ENCODE data around the gene GALNTL6.
"Not testable (repeated sequence)": the region's sequence is repeated elsewhere in the genome, so short reads cannot be mapped to it uniquely, and the experiment has no call there.

GALNTL6 gene

DNA sequence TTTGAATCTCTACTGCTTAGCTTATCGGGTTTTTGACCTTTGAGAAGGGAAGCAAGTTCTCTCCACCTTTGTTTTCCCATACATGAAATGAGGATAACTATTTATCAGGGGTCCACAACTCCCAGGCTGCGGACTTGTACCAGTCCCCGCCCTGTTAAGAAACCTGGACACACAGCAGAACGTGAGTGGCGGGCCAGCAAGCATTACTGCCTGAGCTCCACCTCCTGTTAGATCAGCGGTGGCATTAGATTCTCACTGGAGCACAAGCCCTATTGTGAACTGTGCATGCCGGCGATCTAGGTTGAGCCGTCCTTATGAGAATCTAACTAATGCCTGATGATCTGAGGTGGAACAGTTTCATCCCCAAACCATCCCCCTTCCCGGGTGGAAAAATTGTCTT, 579.5 kb downstream of the GALNTL6 start:
- DNase-seq (ENCODE audit: low read depth): no peak

DNA sequence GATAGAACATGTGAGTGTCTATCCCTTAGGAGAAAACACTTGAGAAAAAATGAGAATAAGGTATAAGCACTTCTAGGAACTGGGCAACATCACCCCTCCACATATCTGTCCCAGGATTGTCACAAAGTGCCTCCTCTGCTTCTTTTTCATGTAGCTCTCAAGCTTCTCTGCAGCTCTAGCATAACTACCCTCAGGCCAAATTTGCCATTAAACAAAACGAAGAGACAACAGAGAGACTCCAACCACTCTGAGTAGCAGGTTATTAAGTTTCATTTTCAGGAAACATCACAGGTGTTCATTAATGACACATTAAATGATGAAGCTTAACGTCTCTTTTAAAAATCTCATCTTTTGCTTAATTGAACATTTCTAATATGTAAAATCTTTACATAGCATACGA, 580.0 kb downstream of the GALNTL6 start:
- no peak for DNase-seq (ENCODE audit: low read depth)

GRCh38 chr4:172404676-172405075, 591.5 kb downstream of the GALNTL6 start:
- no peak for DNase-seq (ENCODE audit: low read depth)

GRCh38 chr4:172410363-172410762, 597.2 kb downstream of the GALNTL6 start:
- peak; percentile 8 for DNase-seq (ENCODE audit: low read depth)

DNA sequence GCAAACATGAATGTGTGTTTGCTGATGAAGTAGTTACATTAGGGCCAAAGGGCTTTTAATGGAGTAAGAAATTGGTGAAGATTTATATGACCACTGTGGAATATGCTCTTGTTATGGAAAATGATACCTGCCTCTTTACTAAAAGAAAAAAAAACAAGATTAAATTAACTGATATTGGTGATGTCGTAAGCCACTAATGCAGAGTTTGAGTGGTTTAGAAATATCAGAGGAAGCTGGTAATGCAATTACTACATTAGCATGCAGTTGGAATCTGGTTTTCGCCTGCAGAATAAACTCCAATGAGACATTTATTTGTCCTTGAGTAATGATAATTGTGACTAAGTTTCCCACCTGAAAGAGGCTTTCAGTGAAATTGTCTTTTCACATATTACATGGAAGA, 597.9 kb downstream of the GALNTL6 start:
- DNase-seq (ENCODE audit: low read depth): no peak

DNA sequence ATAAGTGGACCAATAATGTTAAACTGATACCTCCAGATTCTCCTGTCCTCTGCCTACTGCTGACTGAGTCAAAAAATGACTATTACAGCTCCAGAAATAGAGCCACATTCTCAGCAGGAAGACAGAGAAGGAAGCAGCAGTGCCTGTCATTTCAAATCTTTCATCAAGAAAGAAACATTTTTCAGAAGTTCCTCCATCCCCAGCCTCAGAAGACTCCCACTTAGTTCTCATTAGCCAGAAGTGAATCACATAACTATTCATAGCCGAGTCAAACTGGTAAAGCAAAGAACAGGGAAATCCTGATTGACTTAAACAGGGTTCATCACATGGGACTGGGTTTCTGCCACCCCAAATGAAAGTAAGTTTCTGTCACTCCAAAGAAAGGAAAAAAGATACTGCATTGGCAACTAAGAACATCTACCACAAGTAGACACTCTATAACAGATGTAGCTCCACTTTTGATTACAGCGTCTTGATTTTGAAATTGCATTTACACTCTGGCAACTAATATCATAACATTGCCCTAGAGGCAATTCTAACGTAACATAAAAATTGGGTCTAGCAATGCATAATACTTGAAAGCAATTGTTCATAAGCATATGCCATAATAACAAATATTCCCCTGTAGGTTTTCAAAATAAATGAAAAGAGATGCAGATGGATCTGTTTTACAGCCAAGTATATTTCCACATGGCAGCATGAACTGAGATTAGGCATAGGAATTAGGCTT, 599.8 kb downstream of the GALNTL6 start:
- no peak for DNase-seq (ENCODE audit: low read depth)

- DNase-seq (ENCODE audit: low read depth): not testable (repeated sequence)
Observed at GRCh38 chr4:172428979-172429378, 615.8 kb downstream of the GALNTL6 start.

- DNase-seq (ENCODE audit: low read depth): no peak
Observed at GRCh38 chr4:172480471-172480870, 667.3 kb downstream of the GALNTL6 start.

DNA sequence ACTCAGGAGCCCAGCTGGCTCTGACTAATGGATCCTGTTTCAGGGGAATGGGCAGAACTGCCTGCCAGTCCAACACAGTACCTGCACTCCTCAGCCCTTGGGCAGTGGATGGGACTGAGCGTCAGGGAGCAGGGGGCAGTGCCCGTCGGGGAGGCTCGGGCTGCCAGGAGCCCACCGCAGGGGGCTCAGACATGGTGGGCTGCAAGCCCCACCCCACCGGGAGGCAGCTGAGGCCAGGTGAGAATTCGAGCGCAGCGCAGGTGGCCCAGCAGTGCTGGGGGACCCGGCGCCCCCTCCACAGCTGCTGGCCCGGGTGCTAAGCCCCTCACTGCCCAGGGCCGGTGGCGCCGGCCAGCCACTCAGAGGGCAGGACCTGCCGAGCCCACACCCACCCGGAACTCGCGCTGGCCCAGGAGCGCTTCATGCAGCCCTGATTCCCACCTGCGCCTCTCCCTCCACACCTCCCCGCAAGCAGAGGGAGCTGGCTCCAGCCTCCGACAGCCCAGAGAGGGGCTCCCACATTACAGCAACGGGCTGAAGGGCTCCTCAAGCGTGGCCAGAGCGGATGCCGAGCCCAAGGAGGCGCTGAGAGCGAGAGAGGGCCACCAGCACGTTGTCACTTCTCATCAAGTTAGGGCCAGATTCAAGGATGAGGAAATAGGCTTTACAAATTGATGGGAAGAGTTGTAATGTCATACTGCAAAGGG, 668.8 kb downstream of the GALNTL6 start:
- DNase-seq (ENCODE audit: low read depth): no peak

- no peak for DNase-seq (ENCODE audit: low read depth)
Observed at GRCh38 chr4:172485007-172485406, 671.8 kb downstream of the GALNTL6 start.

GRCh38 chr4:172486531-172486930, 673.3 kb downstream of the GALNTL6 start:
- DNase-seq (ENCODE audit: low read depth): no peak

GRCh38 chr4:172489861-172490260, 676.7 kb downstream of the GALNTL6 start:
- no peak for DNase-seq (ENCODE audit: low read depth)

DNA sequence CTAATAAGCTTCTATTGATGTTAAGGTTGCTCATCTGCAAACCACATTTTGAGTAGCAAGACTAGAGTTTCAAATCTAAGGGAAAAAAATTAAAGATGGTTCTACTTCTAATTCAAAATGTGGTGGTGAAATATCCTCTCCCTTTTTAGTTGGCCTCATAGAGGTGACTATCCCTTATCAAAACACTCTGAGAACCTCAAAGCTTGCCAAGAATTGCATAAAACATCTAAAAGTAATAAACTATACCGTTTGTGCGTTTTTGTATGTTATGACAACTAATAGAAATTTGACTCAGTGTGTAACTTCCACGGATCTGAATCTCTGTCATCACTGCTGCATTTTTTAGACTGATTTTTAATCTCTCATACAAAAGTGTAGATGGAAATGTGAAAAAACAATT, 682.6 kb downstream of the GALNTL6 start:
- no peak for DNase-seq (ENCODE audit: low read depth)

- no peak for DNase-seq (ENCODE audit: low read depth)
Observed at GRCh38 chr4:172497321-172497720, 684.1 kb downstream of the GALNTL6 start.

DNA sequence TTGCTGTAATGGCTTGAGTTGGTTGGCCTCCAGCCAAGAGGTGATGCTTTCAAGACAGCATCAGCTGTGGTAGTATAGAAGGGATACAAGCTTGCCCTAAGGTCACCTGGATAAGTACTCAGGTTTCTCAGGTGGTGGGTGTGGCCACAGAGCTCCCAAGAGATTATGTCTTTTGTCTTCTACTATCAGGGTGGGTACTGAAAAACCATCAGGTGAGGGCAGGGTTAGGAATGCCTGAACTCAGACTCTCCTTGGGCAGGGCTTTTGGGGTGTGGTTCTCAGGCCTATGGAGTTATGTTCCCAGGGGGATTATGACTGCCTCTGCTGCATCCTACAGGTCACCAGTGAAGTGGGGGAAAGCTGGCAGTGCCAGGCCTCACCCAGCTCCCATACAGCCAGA, 700.8 kb downstream of the GALNTL6 start:
- no peak for DNase-seq (ENCODE audit: low read depth)

- DNase-seq (ENCODE audit: low read depth): no peak
Observed at GRCh38 chr4:172514801-172515200, 701.6 kb downstream of the GALNTL6 start.

- peak; percentile 64 for DNase-seq (ENCODE audit: low read depth)
Observed at GRCh38 chr4:172515266-172515879, 702.2 kb downstream of the GALNTL6 start.

GRCh38 chr4:172517391-172517790, 704.2 kb downstream of the GALNTL6 start:
- peak; percentile 22 for DNase-seq (ENCODE audit: low read depth)

- no peak for DNase-seq (ENCODE audit: low read depth)
Observed at GRCh38 chr4:172521248-172521647, 708.0 kb downstream of the GALNTL6 start.

- DNase-seq (ENCODE audit: low read depth): no peak
Observed at GRCh38 chr4:172521680-172522079, 708.5 kb downstream of the GALNTL6 start.

GRCh38 chr4:172543249-172543648, 730.0 kb downstream of the GALNTL6 start:
- no peak for DNase-seq (ENCODE audit: low read depth)

DNA sequence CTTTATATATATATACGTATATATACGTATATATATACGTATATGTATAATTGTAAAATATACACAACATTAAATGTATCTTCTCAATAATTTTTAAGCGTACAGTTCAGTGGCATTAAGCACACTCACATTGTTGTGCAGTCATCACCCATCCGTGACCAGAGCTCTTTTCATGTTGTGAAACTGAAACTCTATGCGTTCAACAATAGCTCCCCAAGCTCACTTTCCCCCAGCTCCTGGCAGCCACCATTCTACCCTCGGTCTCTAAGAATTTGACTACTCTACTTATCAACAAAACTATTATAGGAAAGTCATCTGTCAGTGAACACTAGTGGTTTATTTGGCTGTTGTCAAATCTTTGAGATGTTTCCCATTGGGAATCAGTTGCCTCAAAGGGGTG, 733.6 kb downstream of the GALNTL6 start:
- no peak for DNase-seq (ENCODE audit: low read depth)

- DNase-seq (ENCODE audit: low read depth): no peak
Observed at GRCh38 chr4:172547724-172548123, 734.5 kb downstream of the GALNTL6 start.

Data from ELR (cell line).